ENCODE results near the gene CCDC188. TPM values are rescaled to one million over a fixed set of nuclear protein-coding genes. Genes with fewer than 3 reads are reported as not detected.

CCDC188 gene
- total and polyA plus RNA-seq, 5 donors from 2014 or later = 0.44 TPM; not detected in 4

DNA sequence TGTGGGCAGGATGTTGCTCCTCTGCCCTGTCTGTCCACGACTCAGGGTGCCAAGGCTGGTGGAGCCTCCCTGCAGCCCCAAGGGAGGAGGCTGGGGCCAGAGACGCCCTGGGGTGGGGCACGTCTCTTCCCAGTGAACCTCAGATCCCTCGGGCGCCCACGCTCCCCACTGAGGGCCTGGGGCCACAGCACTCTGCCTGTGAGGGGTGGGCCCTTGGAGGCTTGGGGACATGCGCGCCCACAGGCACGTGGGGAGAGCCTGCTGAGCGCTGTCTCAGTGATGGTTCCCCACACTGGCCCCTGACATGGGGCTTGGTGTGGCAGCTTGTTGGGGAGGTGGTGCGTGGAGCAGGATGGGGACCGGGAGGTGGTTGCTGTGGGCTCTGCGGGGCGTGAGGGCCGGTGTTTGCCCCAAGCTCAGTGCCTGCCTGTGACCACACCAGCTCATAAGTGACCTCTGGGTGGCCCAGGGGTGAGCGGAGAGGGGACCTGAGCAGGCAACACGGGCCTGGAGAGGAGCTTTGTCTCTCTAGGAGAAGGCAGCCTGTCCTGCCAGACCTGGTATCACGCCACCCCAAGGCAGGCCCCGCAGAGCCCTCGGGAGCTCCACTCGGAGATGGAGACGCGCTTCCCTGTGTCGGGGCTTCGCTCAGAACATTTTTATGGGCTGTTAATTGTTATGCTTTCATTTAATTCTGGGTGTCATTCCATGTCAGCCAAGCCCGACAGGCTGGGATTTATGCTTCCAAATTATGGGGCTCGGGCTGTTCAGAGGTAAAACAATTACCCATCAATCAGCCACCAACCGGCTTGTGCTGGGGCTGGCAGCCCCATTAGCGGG is 27.4 kb upstream of the CCDC188 start:
- Histone ChIP-seq H3K9me3 (ENCODE audit: control insufficient read depth in 2 of 2, low read length in 2 of 2) (no peaks in the 10 kb centered on the region), H3K27ac (ENCODE audit: insufficient read depth, low read length, poor library complexity, severe bottlenecking) (no peak overlapping the region), H3K27me3 (ENCODE audit: control insufficient read depth, insufficient read depth, low read length) (no peaks in the 10 kb centered on the region), H3K4me1 (ENCODE audit: control insufficient read depth, insufficient read depth, low read length, poor library complexity, severe bottlenecking) (no peaks in the 10 kb centered on the region), H3K36me3 (ENCODE audit: control insufficient read depth, insufficient read depth, low read length) (no peaks in the 10 kb centered on the region), H3K4me3 (ENCODE audit: low read depth, low read length) (no peak overlapping the region)
- no peak overlapping the region for H3K27ac Mint-ChIP-seq
- no peaks in the 10 kb centered on the region for H3K4me1 Mint-ChIP-seq
- H3K9me3 Mint-ChIP-seq = no peaks in the 10 kb centered on the region
- H3K27me3 Mint-ChIP-seq = peaks cover 4% of the 10 kb centered on the region
- no peak for ATAC-seq (ENCODE audit: low read depth in 2 of 2)
- H3K4me3 Mint-ChIP-seq = no peak overlapping the region
- no peak for DNase-seq
- no peaks in the 10 kb centered on the region for H3K36me3 Mint-ChIP-seq

DNA sequence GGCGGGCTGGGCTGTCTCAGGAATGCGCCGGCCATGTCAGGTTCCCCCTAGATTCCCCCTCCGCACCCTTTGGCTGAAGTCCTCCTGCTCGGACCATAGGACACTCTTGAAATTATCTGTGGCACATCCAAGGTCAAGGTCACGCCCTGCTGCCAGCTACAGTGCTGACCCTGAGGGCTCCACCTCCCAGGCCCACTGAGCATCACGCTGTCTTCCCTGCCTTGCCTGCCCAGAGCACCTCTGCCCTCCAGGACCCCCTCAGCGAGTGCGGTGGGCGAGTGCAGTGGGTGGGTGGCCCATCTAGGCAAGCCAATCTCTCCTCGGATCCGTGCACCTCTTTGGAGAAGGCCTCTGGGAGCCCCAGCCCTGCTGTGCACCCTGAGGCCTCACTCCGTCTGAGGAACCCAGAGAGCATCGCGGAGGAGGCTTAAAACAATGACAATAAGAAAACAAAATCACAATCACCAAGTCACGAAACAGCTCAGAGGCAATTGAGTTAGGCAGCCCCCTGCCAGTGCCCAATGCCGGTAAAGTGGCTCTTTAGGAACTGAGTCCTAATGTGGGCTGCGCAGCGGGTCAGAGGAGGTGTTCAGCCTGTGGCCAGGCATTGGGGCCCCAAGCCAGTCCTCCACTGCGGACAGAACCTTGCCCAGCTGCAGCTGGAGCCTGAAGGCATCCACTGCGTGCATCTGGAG is 26.5 kb upstream of the CCDC188 start:
- ATAC-seq (ENCODE audit: low read depth in 2 of 2) = no peak
- H3K4me1 Mint-ChIP-seq = no peaks in the 10 kb centered on the region
- no peak overlapping the region for H3K27ac ChIP-seq (ENCODE audit: insufficient read depth, low read length, poor library complexity, severe bottlenecking)

DNA sequence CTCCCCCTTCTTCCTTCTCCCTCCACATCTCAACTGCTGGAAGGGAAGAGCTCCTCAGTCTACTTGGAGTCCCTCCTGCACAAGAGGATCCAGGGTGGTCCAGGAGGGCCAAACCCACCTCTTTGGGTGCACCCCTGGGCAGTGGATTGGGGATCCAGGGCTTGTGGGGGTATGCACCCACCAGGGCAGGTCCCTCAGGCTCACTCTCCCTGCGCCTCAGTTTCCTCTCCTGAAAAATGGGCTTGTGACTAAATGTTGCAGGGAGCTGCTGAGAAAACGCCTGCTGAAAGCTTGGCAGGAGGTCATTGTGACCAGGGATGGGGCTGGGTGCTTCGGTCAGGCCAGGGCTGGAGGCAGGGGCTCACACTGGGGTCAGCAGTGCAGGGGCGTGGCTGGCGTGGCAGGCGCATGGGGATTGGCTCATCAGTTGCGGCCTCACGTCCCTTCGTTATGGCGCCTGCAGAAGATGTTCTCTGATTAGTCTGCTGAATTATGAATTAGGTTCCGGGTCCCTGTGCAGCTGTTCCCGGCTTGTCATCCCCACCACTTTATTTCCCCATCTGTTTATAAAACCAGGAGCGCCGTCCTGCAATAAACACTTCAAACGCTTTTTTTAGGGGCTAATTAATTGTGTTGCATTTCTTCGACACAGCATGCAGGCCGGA is 25.7 kb upstream of the CCDC188 start:
- Histone ChIP-seq H3K9me3 (ENCODE audit: control insufficient read depth in 2 of 2, low read length in 2 of 2) (no peaks in the 10 kb centered on the region), H3K27me3 (ENCODE audit: control insufficient read depth, insufficient read depth, low read length) (no peaks in the 10 kb centered on the region), H3K4me1 (ENCODE audit: control insufficient read depth, insufficient read depth, low read length, poor library complexity, severe bottlenecking) (no peaks in the 10 kb centered on the region), H3K4me3 (ENCODE audit: low read depth, low read length) (no peak overlapping the region), H3K27ac (ENCODE audit: insufficient read depth, low read length, poor library complexity, severe bottlenecking) (no peak overlapping the region), H3K36me3 (ENCODE audit: control insufficient read depth, insufficient read depth, low read length) (no peaks in the 10 kb centered on the region)
- H3K27me3 Mint-ChIP-seq = peaks cover 4% of the 10 kb centered on the region
- DNase-seq (no peak), ATAC-seq (ENCODE audit: low read depth in 2 of 2) (no peak)
- H3K27ac Mint-ChIP-seq = peak overlapping the region in 1 of 3 donors; percentile 60
- no peak overlapping the region for H3K4me3 Mint-ChIP-seq
- no peaks in the 10 kb centered on the region for H3K36me3 Mint-ChIP-seq
- H3K9me3 Mint-ChIP-seq = no peaks in the 10 kb centered on the region
- H3K4me1 Mint-ChIP-seq = no peaks in the 10 kb centered on the region

More for the DNA sequence above, 26.5 kb upstream of the CCDC188 start:
- Mint-ChIP-seq H3K4me3 (no peak overlapping the region), H3K27me3 (peaks cover 4% of the 10 kb centered on the region), H3K36me3 (no peaks in the 10 kb centered on the region), H3K9me3 (no peaks in the 10 kb centered on the region), H3K27ac (no peak overlapping the region)
- H3K27me3 ChIP-seq (ENCODE audit: control insufficient read depth, insufficient read depth, low read length) = no peaks in the 10 kb centered on the region
- H3K4me3 ChIP-seq (ENCODE audit: low read depth, low read length) = no peak overlapping the region
- H3K9me3 ChIP-seq (ENCODE audit: control insufficient read depth in 2 of 2, low read length in 2 of 2) = no peaks in the 10 kb centered on the region
- no peak for DNase-seq
- H3K4me1 ChIP-seq (ENCODE audit: control insufficient read depth, insufficient read depth, low read length, poor library complexity, severe bottlenecking) = no peaks in the 10 kb centered on the region
- H3K36me3 ChIP-seq (ENCODE audit: control insufficient read depth, insufficient read depth, low read length) = no peaks in the 10 kb centered on the region

GRCh38 chr22:20175597-20175900 is 24.7 kb upstream of the CCDC188 start:
- Histone ChIP-seq H3K9me3 (ENCODE audit: control insufficient read depth in 2 of 2, low read length in 2 of 2) (no peaks in the 10 kb centered on the region), H3K36me3 (ENCODE audit: control insufficient read depth, insufficient read depth, low read length) (no peaks in the 10 kb centered on the region), H3K27ac (ENCODE audit: insufficient read depth, low read length, poor library complexity, severe bottlenecking) (no peak overlapping the region), H3K4me1 (ENCODE audit: control insufficient read depth, insufficient read depth, low read length, poor library complexity, severe bottlenecking) (no peaks in the 10 kb centered on the region), H3K27me3 (ENCODE audit: control insufficient read depth, insufficient read depth, low read length) (no peaks in the 10 kb centered on the region), H3K4me3 (ENCODE audit: low read depth, low read length) (no peak overlapping the region)
- ATAC-seq (ENCODE audit: low read depth in 2 of 2) (no peak), DNase-seq (peak in 1 of 3 donors; percentile 7)
- H3K36me3 Mint-ChIP-seq = no peaks in the 10 kb centered on the region
- no peak overlapping the region for H3K4me3 Mint-ChIP-seq
- H3K9me3 Mint-ChIP-seq = no peaks in the 10 kb centered on the region
- H3K27ac Mint-ChIP-seq = no peak overlapping the region
- peaks cover 4% of the 10 kb centered on the region for H3K27me3 Mint-ChIP-seq
- H3K4me1 Mint-ChIP-seq = no peaks in the 10 kb centered on the region

DNA sequence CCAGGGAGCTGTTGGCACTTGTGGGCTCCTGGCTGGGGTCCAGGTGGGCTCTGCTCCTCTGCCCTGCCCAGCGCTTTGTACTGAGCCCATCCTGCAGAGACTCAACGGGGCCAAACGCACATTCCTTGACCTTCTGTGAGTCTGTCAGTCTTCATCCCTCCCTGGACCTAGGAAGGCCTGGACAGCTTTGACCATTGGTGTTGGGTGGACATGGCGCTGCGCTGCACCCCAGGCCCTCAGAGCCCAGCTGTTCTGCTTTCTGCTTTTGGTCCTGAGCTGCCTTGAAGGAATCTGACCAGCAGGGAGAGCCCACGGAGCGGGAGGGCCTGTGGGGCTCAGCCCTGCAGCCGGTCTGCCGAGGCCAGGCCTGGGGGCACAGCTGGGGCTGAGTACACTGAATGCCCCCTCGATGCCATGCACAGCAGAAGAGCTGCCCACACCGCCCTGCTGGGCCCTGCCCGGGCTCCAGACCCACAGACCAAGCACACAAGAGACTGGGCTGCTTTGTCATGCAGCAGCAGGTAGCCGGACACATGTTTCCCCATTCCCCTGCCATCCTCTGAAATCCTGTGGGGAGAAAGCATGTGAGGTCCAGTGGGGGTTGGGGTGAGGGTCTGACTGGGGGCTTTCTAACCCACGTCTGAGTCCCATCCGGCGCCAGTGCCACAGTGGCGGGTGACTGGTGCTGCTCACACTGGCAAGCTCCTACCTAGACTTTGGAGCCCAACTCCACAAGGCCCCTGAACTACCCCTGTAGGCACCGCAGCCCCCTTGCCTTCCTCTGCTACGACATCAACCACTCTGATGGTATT is 24.1 kb upstream of the CCDC188 start:
- DNase-seq = no peak
- Histone ChIP-seq H3K27ac (ENCODE audit: insufficient read depth, low read length, poor library complexity, severe bottlenecking) (no peak overlapping the region), H3K4me1 (ENCODE audit: control insufficient read depth, insufficient read depth, low read length, poor library complexity, severe bottlenecking) (no peaks in the 10 kb centered on the region), H3K4me3 (ENCODE audit: low read depth, low read length) (no peak overlapping the region), H3K36me3 (ENCODE audit: control insufficient read depth, insufficient read depth, low read length) (no peaks in the 10 kb centered on the region), H3K27me3 (ENCODE audit: control insufficient read depth, insufficient read depth, low read length) (no peaks in the 10 kb centered on the region), H3K9me3 (ENCODE audit: control insufficient read depth in 2 of 2, low read length in 2 of 2) (no peaks in the 10 kb centered on the region)
- Mint-ChIP-seq H3K4me3 (no peak overlapping the region), H3K27ac (no peak overlapping the region), H3K36me3 (no peaks in the 10 kb centered on the region), H3K9me3 (peaks cover 0 to 2% (median 0%) of the 10 kb centered on the region in 7 donors), H3K4me1 (no peaks in the 10 kb centered on the region), H3K27me3 (peaks cover 4% of the 10 kb centered on the region)
- ATAC-seq (ENCODE audit: low read depth in 2 of 2) = no peak

DNA sequence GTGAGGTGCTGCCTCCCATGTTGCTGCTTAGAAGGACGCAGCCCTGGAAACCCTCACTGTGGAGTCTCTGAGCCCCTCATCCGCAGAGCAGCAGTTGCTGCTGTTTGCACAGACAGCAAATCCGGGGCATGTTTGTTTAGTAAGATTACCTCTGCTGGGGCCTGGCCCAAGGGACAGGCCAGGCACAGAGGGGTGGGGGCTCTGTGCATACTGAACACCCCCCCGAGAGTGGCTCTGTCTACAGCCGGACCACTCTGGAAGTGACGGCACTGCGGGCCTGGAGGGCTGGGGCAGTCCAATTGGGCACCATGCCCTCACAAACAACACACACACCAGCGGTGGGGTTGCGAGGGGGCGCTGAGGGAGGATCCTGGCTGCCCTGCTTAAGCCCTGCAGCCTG is 22.9 kb upstream of the CCDC188 start:
- no peak for DNase-seq
- H3K4me3 Mint-ChIP-seq = no peak overlapping the region
- H3K27ac Mint-ChIP-seq = no peak overlapping the region
- no peaks in the 10 kb centered on the region for H3K36me3 Mint-ChIP-seq
- H3K9me3 Mint-ChIP-seq = peaks cover 0 to 2% (median 0%) of the 10 kb centered on the region in 7 donors
- H3K27me3 Mint-ChIP-seq = peaks cover 4% of the 10 kb centered on the region
- H3K27ac ChIP-seq (ENCODE audit: insufficient read depth, low read length, poor library complexity, severe bottlenecking) = no peak overlapping the region
- ATAC-seq (ENCODE audit: low read depth in 2 of 2) = no peak
- H3K36me3 ChIP-seq (ENCODE audit: control insufficient read depth, insufficient read depth, low read length) = no peaks in the 10 kb centered on the region
- H3K4me3 ChIP-seq (ENCODE audit: low read depth, low read length) = no peak overlapping the region
- H3K4me1 Mint-ChIP-seq = no peaks in the 10 kb centered on the region
- H3K27me3 ChIP-seq (ENCODE audit: control insufficient read depth, insufficient read depth, low read length) = no peaks in the 10 kb centered on the region
- no peaks in the 10 kb centered on the region for H3K9me3 ChIP-seq (ENCODE audit: control insufficient read depth in 2 of 2, low read length in 2 of 2)
- H3K4me1 ChIP-seq (ENCODE audit: control insufficient read depth, insufficient read depth, low read length, poor library complexity, severe bottlenecking) = no peaks in the 10 kb centered on the region

- no peaks in the 10 kb centered on the region for H3K27me3 ChIP-seq (ENCODE audit: control insufficient read depth, insufficient read depth, low read length)
- no peak overlapping the region for H3K27ac ChIP-seq (ENCODE audit: insufficient read depth, low read length, poor library complexity, severe bottlenecking)
- H3K36me3 ChIP-seq (ENCODE audit: control insufficient read depth, insufficient read depth, low read length) = no peaks in the 10 kb centered on the region
- H3K4me3 ChIP-seq (ENCODE audit: low read depth, low read length) = no peak overlapping the region
- no peaks in the 10 kb centered on the region for H3K4me1 ChIP-seq (ENCODE audit: control insufficient read depth, insufficient read depth, low read length, poor library complexity, severe bottlenecking)
- Mint-ChIP-seq H3K9me3 (peaks cover 0 to 2% (median 0%) of the 10 kb centered on the region in 7 donors), H3K27me3 (peaks cover 4% of the 10 kb centered on the region), H3K36me3 (no peaks in the 10 kb centered on the region), H3K4me3 (no peak overlapping the region), H3K4me1 (no peaks in the 10 kb centered on the region), H3K27ac (no peak overlapping the region)
- no peaks in the 10 kb centered on the region for H3K9me3 ChIP-seq (ENCODE audit: control insufficient read depth in 2 of 2, low read length in 2 of 2)
- DNase-seq (no peak), ATAC-seq (ENCODE audit: low read depth in 2 of 2) (no peak)
Observed at GRCh38 chr22:20173246-20173645, 22.4 kb upstream of the CCDC188 start.

All from CD4-positive, CD25-positive, alpha-beta regulatory T cell (primary cell).